GM21529 (cell line): ENCODE measurements around the gene CCNL1.
"Not testable (repeated sequence)": the region's sequence is repeated elsewhere in the genome, so short reads cannot be mapped to it uniquely, and the experiment has no call there.

Experiments
- ATAC-seq: cut with Tn5 transposase; IDR thresholded peaks from one replicate; pipeline ENCODE4 v1.9.1; 2021; ENCODE audit not compliant: unreplicated experiment

Gene CCNL1

GRCh38 chr3:157159762-157160657, at the start of gene CCNL1:
TSS of gene CCNL1 (minus strand) at chr3:157160147. CDS start at chr3:157160094, 53 bp downstream.
- ATAC-seq, result peak; percentile 79

- no peak for ATAC-seq
Observed at GRCh38 chr3:157204880-157205279, 44.9 kb upstream of the CCNL1 start.

GRCh38 chr3:157204431-157204830, 44.5 kb upstream of the CCNL1 start:
- no peak for ATAC-seq

GRCh38 chr3:157201648-157202278, 41.8 kb upstream of the CCNL1 start:
- peak; percentile 81 for ATAC-seq

GRCh38 chr3:157199841-157200240, 39.9 kb upstream of the CCNL1 start:
- ATAC-seq, result no peak

GRCh38 chr3:157195965-157196364, 36.0 kb upstream of the CCNL1 start:
- ATAC-seq, result no peak

GRCh38 chr3:157191149-157191548, 31.2 kb upstream of the CCNL1 start:
- ATAC-seq, result not testable (repeated sequence)

- no peak for ATAC-seq
Observed at GRCh38 chr3:157190380-157190872, 30.5 kb upstream of the CCNL1 start.

- no peak for ATAC-seq
Observed at GRCh38 chr3:157188391-157188790, 28.4 kb upstream of the CCNL1 start.

- ATAC-seq, result no peak
Observed at GRCh38 chr3:157182879-157183278, 22.9 kb upstream of the CCNL1 start.

- ATAC-seq, result no peak
Observed at GRCh38 chr3:157180262-157180661, 20.3 kb upstream of the CCNL1 start.

- ATAC-seq, result no peak
Observed at GRCh38 chr3:157179365-157179803, 19.4 kb upstream of the CCNL1 start.

- ATAC-seq, result not testable (repeated sequence)
Observed at GRCh38 chr3:157178503-157179364, 18.8 kb upstream of the CCNL1 start.

- not testable (repeated sequence) for ATAC-seq
Observed at GRCh38 chr3:157177801-157178453, 18.0 kb upstream of the CCNL1 start.

GRCh38 chr3:157176934-157177333, 17.0 kb upstream of the CCNL1 start:
- ATAC-seq, result no peak

- no peak for ATAC-seq
Observed at GRCh38 chr3:157175691-157176507, 16.0 kb upstream of the CCNL1 start.

GRCh38 chr3:157174649-157175498, 14.9 kb upstream of the CCNL1 start:
- peak; percentile 93 for ATAC-seq

- ATAC-seq, result no peak
Observed at GRCh38 chr3:157174290-157174648, 14.3 kb upstream of the CCNL1 start.

- not testable (repeated sequence) for ATAC-seq
Observed at GRCh38 chr3:157173343-157173742, 13.4 kb upstream of the CCNL1 start.
